WERI-Rb-1 (cell line): ENCODE data around the gene PTTG1.

Experiments used
- DNase-seq: peaks from one replicate; pipeline ENCODE4 v3.0.0-alpha.2; 2020
- H3K27ac ChIP-seq: fragments of 250-450 bp; sonication (Bioruptor Pico); 2 replicates; pipeline ENCODE4 v1.5.1; 2020; ENCODE audit warnings: mild to moderate bottlenecking, moderate library complexity
- H3K27me3 ChIP-seq: fragments of 250-450 bp; sonication (Bioruptor Pico); 2 replicates; pipeline ENCODE4 v1.5.1; 2021; ENCODE audit warnings: mild to moderate bottlenecking, low read depth, moderate library complexity; ENCODE audit not compliant: insufficient read depth, severe bottlenecking
- H3K36me3 ChIP-seq: fragments of 250-450 bp; sonication (Bioruptor Pico); 2 replicates; pipeline ENCODE4 v1.5.1; 2020; ENCODE audit warnings: mild to moderate bottlenecking, moderate library complexity
- H3K4me3 ChIP-seq: 2 replicates; pipeline ENCODE4 v1.5.1; 2011; ENCODE audit warnings: low read depth, mild to moderate bottlenecking, control low read depth, low read length
- H3K9me3 ChIP-seq: fragments of 250-450 bp; sonication (Bioruptor Pico); 2 replicates; pipeline ENCODE4 v1.5.1; 2021; ENCODE audit warnings: mild to moderate bottlenecking, moderate library complexity; ENCODE audit not compliant: severe bottlenecking
- CTCF ChIP-seq: IDR thresholded peaks from 2 replicates; pipeline ENCODE4 v1.5.1; 2011; ENCODE audit warnings: low read depth, mild to moderate bottlenecking, control low read depth, inconsistent platforms, low read length

Gene PTTG1

GRCh38 chr5:160463227-160463626 is 41.6 kb downstream of the PTTG1 start:
- Histone ChIP-seq H3K4me3 (no peak overlapping the region), H3K27me3 (no peaks in the 10 kb centered on the region), H3K36me3 (no peaks in the 10 kb centered on the region), H3K27ac (no peak overlapping the region), H3K9me3 (peaks cover 8% of the 10 kb centered on the region)
- no peak for DNase-seq
- TF ChIP-seq CTCF: no peak

- H3K27ac ChIP-seq: no peak overlapping the region
- peaks cover 8% of the 10 kb centered on the region for H3K9me3 ChIP-seq
- H3K4me3 ChIP-seq: no peak overlapping the region
- no peak for DNase-seq
- no peaks in the 10 kb centered on the region for H3K36me3 ChIP-seq
- TF ChIP-seq CTCF: no peak
- no peaks in the 10 kb centered on the region for H3K27me3 ChIP-seq
Measured at GRCh38 chr5:160463740-160464465, 42.2 kb downstream of the PTTG1 start.

GRCh38 chr5:160464466-160464797 is 42.8 kb downstream of the PTTG1 start:
- TF ChIP-seq CTCF: no peak
- H3K27ac ChIP-seq: no peak overlapping the region
- H3K36me3 ChIP-seq: no peaks in the 10 kb centered on the region
- no peak overlapping the region for H3K4me3 ChIP-seq
- no peaks in the 10 kb centered on the region for H3K27me3 ChIP-seq
- peaks cover 8% of the 10 kb centered on the region for H3K9me3 ChIP-seq
- no peak for DNase-seq

- no peak for TF ChIP-seq CTCF
- DNase-seq: no peak
- H3K27ac ChIP-seq: no peak overlapping the region
- no peaks in the 10 kb centered on the region for H3K27me3 ChIP-seq
- H3K9me3 ChIP-seq: peaks cover 5% of the 10 kb centered on the region
- H3K36me3 ChIP-seq: no peaks in the 10 kb centered on the region
- H3K4me3 ChIP-seq: no peak overlapping the region
Measured at GRCh38 chr5:160466116-160466515, 44.5 kb downstream of the PTTG1 start.

GRCh38 chr5:160466889-160467554 is 45.4 kb downstream of the PTTG1 start:
- no peak overlapping the region for H3K27ac ChIP-seq
- H3K36me3 ChIP-seq: no peaks in the 10 kb centered on the region; the same call in 1 of the 2 replicates
- no peak for TF ChIP-seq CTCF
- H3K27me3 ChIP-seq: no peaks in the 10 kb centered on the region
- H3K4me3 ChIP-seq: no peak overlapping the region
- DNase-seq: no peak
- H3K9me3 ChIP-seq: no peaks in the 10 kb centered on the region
